Activated gamma-delta T cell treated with Interleukin-2 at 50 U/mL for 16 hours (primary cell): Measurements from ENCODE around the gene FBN2.

Experiments used
- DNase-seq: peaks from one replicate; pipeline ENCODE4 v3.0.0-alpha.2; 2020

The FBN2 gene

GRCh38 chr5:128237000-128237399 lies 301.0 kb downstream of the FBN2 start:
- no peak for DNase-seq

DNA sequence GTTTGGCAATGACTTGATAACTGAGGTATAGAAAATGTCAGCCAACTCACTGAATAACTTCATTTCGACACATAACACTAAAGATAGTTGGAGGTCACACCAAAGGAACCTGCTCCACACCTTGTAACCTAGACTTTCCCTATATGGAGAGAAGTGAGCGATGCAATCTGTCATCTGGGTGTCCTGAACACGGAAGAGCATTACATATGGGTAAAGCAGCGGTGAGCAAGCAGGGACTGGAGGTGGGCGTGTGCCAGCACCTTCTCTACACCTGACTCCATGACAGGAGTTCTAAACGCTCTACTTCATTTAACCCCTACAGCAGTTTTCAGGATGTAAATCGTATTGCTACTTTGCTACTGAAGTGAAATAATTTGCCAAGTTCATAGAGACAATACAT lies 301.7 kb downstream of the FBN2 start:
- DNase-seq: no peak

- DNase-seq: no peak
These were observed 303.0 kb downstream of the FBN2 start for GRCh38 chr5:128234928-128235641.

- no peak for DNase-seq
These were observed 309.5 kb downstream of the FBN2 start for GRCh38 chr5:128228521-128228920.

GRCh38 chr5:128228008-128228407 lies 310.0 kb downstream of the FBN2 start:
- no peak for DNase-seq

DNA sequence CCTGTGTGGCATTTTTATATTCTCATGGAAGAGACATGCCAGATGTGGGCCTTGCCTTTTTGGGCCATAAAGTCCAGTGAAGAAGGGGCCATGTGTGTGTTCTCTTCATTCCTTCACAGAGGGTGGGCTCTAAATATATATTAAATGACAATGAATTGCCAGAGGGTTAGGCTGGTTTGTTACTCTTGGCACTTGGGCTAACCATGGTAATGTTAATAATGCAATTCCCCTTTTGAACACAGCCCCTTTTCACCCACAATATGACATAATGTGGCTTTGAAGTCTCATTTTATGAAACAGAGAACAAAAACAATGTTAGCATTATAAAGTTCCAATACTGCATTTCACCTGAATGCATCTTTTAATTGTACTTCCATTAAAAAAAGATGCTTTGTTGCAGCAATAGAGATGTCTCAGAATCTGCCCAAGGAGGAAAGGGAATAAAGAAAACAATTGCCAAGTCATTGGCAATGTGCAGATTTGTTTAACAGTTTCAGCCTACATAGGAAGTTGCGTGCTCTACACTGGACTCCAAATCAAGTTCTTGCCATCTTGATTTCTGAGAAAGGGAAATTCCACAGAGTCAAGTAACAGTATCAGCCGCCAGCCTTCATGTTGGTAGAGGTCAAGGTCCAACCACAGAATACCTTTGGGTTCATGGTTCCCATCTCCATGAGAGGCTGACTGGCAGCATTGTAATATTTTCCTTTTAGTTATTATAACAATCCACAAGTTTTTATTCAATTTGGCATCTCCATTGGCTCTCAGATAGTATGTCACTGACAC lies 312.6 kb downstream of the FBN2 start:
- DNase-seq: no peak

GRCh38 chr5:128224336-128224735 lies 313.7 kb downstream of the FBN2 start:
- DNase-seq: no peak

GRCh38 chr5:128220841-128221240 lies 317.2 kb downstream of the FBN2 start:
- no peak for DNase-seq

GRCh38 chr5:128216860-128217531 lies 321.0 kb downstream of the FBN2 start:
- no peak for DNase-seq

DNA sequence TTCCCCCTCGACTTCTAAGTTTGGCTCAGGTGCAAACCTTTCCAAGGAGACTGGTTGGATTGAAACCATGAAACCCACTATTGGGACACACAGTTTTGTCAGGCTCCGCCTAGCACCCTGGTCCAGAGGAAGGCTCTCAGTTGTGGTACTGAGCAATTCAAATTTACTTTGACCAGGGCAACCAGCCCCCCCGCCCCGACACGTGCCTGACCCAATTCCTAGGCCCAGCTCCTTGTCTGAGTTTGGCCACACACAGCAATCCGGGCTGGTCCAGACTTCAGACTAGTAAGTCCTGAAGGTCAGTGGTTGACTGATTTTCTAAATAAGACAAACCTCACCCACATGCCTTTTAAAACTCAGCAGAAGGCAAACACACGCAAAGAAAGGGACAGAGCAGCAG lies 321.8 kb downstream of the FBN2 start:
- DNase-seq: no peak

GRCh38 chr5:128213833-128214232 lies 324.2 kb downstream of the FBN2 start:
- DNase-seq: no peak

- DNase-seq: no peak
These were observed 324.7 kb downstream of the FBN2 start for GRCh38 chr5:128213340-128213739.

DNA sequence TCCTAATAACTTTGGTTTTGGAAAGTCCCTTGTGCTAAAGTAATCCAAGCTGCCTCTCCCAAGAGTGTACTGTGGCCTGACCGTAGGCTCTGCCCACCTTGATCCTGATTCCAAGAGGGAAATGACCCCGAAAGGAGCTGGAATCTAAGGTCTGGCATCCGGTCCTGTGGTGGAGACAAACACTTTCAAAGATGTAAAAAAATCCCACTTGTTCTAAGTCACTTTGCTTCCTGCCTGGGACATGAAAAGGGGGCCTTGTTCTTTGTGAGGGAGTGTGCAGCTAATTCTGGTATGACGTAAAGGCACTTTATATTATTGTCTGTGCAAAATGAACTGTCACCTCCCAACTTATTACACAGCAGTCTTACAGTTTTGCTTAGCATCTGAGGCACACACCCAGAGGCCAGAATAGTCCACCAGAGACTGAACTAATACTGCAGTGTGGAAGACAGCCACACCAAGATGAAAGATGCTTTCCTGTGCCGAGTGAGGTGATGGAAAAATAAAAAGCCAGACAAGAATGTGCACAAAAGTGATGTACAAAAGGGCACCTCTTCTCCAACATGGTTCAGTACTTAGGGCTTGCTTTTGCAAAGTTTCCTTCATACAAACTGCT lies 325.7 kb downstream of the FBN2 start:
- DNase-seq: no peak

DNA sequence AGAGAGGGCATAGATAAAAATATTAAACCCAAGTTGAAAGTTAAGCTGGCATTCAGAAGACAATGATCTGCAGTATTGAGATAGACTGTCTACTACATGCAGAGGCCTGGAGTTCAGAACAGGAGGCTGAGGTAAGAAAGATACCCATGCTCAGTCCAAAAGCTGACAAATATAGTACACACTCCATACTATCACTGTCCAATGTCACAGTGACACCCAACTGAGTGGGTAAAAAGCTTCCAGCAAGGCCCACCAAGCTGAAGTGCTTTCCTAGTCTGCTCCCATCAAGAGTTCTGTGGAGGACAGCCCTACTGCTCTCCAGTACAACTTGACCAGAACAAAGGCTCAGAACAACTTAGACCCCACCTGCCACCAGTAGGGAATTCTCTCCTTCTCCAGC lies 329.6 kb downstream of the FBN2 start:
- DNase-seq: no peak
